Stimulated activated CD4-positive, alpha-beta T cell treated with anti-CD3 and anti-CD28 coated beads, Interleukin-2, amount 100 ng/mL, for 24 hours (primary cell): ENCODE data around the gene LRRC63.
"Not testable (repeated sequence)": the region's sequence is repeated elsewhere in the genome, so short reads cannot be mapped to it uniquely, and the experiment has no call there.

Experiments used
- DNase-seq, 2 donors: peaks; one replicate each; pipeline ENCODE4 v3.0.0-alpha.2; 2020

Gene LRRC63

DNA sequence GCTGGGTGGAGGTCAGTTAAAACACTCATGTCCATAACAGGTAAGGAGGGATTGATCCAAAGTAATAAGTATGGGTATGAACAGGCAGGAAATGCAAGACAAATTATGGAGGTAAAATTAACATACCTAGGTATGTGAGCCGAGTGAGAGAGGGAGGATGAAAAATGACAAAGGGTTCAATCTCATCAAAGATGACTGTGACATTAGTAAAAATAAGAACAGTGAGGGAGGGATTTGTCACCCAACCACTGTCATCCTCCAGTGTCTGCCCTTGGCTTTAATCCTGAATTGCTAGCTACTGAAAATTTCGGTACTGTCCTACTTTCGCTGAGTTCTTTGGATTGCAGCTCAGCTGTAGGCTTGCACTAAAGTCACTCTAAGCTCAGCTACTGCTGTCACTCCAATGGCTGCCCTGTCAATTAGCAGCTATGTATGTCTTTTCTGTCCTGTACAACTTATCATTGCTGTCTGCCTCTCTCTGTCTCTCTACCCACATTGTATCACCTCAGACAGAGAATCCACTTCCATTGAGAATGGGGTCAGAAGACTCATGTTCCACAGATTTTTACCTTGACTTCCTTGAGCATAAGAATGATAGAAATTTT lies 62.5 kb downstream of the LRRC63 start:
- DNase-seq = no peak

DNA sequence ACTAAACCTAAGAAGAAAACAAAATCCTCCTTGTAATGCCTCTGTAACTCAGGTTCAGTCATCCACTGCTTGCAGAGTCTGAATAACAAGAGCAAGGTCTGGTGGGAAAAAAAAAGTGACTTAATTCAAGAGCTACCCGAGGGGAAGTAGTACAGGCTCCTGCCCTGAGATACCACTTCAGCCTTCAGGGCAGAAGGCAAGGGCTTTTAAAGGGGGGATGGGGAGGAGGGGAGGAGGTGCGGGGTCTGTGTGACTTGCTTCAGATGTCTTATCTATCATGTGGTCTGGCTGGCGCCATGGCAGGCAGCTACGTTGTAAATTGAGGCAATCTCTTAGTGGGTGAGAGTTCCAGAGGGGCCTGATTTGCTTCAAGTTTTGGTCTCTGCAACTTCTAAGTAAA lies 66.7 kb downstream of the LRRC63 start:
- no peak for DNase-seq

DNA sequence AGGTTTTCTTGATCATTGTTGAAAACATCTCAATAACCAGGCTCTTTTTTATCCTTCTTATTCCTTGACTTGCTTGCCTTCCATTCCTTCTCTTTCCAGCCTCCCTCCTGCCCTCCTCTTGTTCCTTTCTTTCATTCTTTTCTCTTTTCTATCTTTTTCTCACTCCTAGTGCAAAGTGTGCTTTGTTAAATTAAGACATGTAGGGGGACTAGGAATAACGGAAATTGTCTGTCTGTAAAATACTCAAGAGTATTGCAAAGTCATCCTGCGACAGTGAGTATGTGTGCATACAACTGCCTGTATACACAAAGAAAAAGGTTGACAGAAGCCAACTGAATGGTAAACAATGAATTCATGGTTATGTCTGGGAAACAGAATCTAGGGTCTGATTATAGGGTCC lies 70.1 kb downstream of the LRRC63 start:
- DNase-seq = no peak

DNA sequence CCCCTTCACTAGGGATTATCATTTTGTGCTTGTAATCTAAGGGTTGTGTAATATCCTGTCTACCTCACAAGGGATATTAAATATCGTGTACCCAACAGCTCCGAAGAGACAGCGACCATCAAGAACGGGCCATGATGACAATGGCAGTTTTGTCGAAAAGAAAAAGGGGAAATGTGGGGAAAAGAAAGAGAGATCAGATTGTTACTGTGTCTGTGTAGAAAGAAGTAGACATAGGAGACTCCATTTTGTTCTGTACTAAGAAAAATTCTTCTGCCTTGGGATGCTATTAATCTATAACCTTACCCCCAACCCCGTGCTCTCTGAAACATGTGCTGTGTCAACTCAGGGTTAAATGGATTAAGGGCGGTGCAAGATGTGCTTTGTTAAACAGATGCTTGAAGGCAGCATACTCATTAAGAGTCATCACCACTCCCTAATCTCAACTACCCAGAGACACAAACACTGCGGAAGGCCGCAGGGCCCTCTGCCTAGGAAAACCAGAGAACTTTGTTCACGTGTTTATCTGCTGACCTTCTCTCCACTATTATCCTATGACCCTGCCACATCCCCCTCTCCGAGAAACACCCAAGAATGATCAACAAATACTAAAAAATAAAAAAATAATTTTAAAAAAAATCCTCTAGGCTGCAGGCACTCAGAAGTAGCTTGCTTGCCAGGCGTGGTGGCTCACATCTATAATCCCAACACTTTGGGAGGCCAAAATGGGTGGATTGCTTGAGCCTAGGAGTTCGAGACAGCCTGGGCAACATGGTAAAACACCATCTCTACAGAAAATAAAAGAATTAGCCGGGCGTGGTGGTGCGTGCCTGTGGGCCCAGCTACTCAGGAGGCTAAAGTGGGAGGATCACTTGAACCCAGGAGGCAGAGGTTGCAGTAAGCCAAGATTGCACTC lies 72.4 kb downstream of the LRRC63 start:
- DNase-seq = not testable (repeated sequence)

DNA sequence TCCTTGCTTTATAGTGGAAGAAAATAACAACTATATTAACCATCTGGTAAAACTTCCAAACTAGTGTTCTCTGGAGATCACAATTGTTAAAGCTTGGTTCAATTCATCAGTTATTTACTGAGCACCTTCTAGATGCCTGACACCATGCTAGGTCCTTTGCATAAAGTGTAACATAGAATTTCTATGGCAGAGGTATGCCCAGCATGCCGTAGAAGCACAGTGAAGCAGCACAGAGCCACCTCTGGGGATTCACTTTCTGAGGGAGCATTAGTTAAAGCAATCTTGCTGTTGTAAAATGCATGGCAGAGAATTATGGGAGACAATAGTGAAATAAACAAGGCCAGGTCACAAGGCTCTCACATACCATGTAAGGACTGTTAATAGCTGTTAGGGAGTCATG lies 75.2 kb downstream of the LRRC63 start:
- DNase-seq = no peak

GRCh38 chr13:46288570-46289259 lies 77.0 kb downstream of the LRRC63 start:
- no peak for DNase-seq

GRCh38 chr13:46289260-46289955 lies 77.7 kb downstream of the LRRC63 start:
- no peak for DNase-seq

GRCh38 chr13:46290434-46290833 lies 78.7 kb downstream of the LRRC63 start:
- DNase-seq = no peak

DNA sequence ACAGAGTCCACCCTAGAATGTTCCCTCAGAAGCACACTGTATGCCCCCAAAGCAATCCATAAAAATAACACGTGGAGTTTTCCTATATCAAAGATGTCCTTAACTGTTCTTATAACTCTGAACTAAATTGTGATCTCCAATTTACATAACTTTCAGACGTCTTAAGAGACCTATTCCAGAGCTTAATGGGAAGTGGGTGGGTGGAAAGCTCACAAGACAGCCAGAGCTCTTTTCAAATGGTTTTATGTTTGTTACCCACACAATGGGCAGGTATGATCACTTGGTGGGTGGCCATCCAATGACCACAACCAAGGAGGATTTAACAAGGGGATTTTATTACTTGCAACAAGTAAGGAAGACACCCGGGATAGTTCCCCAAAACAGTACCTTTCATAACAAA lies 81.7 kb downstream of the LRRC63 start:
- DNase-seq = no peak

- peak; percentile 15 to 39 for DNase-seq
These were observed 83.9 kb downstream of the LRRC63 start for GRCh38 chr13:46295491-46296114.

DNA sequence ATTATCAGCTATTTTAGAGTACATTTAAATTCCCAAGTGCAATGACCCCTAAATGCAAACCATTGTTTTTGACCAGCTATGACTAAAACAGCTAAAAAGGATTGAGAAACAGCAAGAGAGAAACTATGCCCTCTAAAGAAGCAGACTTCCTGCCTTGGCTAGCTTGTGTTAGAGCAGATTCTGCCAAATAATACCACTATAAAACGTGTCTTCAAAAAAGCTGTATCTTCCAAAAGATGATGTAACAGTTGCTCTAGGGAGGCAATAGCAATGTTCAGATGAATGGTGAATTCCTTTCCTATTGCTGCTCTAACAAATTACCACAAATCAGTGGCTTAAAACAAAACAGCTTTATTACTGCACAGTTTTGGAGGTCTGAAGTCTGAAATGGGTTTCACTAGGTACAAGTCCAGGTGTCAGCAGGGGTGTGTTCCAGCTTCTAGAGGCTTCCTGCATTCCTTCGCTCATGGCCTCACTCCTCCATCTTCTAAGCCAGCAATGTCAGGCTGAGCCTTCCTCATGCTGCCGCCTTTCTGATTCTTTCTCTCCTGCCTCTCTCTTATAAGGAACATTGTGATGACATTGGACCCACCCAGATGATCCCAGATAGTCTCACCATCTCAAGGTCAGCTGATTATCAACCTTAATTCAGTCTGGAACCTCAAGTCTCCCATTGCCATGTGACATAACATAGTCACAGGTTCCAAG lies 84.5 kb downstream of the LRRC63 start:
- no peak for DNase-seq

DNA sequence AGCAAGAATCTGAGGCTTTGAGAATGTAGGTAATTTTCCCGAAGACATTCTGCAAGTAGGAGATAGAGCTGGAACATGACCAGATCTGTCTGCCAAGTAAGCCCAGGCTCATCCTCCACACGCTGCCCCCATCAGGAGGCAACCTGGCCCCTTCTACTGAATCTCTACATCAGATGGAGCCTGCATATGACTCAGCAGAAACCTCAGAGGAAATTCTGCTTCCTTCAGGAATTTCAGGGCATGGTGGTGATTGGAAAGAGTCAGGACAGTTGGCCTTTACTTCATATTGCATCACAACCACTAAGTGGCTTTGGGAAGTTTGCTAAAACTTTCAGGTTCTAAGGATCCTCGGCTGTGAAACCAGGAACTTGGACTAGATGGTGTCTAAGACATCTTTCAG lies 85.2 kb downstream of the LRRC63 start:
- no peak for DNase-seq

GRCh38 chr13:46297361-46297811 lies 85.7 kb downstream of the LRRC63 start:
- no peak for DNase-seq

- no peak for DNase-seq
These were observed 92.1 kb downstream of the LRRC63 start for GRCh38 chr13:46303742-46304385.

DNA sequence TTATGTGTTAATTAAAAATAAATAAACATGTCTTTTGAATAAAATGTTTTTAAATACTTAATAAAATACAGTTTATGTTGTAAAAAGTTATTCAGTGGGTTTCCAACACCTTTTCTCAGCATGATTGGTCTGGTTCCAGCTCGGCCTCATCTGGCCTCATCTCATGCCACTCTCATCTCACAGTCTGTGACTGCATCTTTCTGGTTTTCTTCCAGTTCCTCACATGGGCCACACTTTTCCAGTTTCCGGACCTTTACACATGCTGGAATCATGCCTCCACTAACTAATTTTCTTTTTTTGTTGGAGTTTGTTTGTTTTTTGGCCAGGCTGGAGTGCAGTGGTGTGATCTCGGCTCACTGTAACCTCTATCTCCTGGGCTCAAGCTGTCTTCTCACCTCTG lies 92.8 kb downstream of the LRRC63 start:
- no peak for DNase-seq

DNA sequence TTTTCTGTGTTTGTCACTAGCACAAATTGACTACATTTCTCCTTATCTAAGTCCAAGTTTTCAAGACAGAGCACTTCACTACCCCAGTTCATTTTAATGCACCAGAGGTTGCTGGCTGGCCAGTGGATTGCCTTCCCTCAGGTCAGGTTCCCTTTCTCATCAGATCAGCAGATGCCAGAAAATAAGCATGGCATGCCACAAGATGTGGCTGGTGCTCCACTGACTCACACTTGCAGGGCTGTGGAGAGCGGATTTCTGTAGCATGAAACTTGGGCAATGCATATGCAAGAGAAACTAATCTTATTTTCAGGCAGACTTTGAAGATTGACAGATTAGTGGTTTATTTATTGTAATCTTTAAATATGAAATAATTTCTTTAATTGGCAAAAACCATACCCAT lies 95.8 kb downstream of the LRRC63 start:
- no peak for DNase-seq

- DNase-seq = no peak
These were observed 98.3 kb downstream of the LRRC63 start for GRCh38 chr13:46310066-46310465.

DNA sequence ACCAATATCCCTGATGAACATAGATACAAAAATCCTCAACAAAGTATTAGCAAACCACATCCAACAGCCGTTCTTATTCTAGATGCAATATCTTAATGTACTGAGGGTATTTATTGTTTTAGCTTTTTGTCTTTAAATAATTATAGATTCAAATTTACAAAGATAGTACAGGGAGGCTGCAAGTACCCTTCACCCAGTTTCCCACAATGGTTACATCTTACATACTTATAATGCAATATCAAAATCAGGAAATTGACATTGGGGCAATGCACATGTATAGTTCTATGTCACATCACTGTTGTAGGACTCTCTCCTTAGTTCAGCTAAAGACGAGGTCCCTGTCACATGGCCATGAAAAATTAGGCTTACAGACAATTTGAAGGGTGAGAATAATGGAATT lies 99.5 kb downstream of the LRRC63 start:
- no peak for DNase-seq

- DNase-seq = no peak
These were observed 101.3 kb downstream of the LRRC63 start for GRCh38 chr13:46313024-46313423.

DNA sequence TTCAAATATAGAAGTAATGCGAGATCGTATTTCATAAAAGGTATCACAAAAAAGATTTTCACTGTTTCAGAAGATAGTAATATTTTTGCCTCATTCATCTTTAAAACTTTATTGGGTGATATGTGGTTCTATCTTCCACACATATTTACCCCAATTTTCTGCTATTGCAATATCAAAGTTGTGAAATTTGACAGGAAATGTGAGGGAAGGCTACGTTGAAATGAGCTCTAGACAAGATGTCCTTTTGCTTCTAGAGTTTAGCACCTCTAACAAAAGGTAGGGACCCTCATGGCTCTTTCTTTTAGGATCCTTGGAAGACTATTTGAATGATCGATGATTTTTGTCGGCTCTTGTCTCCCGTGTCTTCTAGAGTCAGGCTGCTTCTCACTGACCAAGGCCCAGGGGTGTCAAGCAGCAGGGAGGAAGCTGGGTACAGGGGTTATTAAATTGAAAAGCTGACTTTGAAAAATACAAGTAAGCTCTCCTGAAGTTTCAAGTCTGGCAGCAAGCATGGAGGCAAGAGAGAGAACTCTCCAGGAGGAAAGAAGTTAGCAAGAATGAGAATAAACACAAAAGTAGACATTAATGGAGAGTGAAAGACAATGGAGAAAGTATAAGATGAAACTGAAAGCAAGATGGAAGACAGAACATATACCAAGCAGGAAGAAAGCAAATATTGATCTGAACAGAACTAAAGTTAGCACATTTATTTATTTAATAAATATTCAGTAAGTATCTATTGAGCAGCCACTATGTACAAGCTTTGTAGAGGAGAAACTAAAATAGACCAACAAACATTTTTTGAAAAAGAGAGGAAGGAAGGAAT lies 101.9 kb downstream of the LRRC63 start:
- DNase-seq = no peak

DNA sequence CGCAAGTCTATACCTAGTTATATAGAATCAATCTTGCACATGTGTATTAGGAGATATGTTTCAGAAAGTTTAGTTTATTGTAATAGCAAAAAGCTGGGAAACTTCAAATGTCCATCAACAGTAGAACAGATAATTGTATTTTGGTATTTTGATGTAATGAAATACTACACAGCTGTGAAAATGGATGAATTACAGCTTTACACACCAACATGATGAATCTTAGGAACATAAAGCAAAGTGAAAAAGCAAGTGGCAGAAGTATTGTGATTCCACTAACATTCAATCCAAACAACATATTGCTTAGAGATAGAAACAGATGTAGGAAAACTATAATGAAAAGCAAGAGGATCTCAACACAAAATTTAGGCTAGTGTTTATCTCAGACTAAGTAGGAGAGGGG lies 102.9 kb downstream of the LRRC63 start:
- DNase-seq = no peak
